ENCODE measurements around the gene RIMS4.

RIMS4 gene

GRCh38 chr20:44810391-44811149 lies at the start of gene RIMS4:
Gene RIMS4, minus strand, starts transcription at chr20:44810546. Its CDS starts 275 bp downstream, at chr20:44810271.
- no peak for DNase-seq

GRCh38 chr20:44858606-44859360 lies 48.4 kb upstream of the RIMS4 start:
- DNase-seq: no peak

- no peak for DNase-seq
Observed at GRCh38 chr20:44856856-44857448, 46.6 kb upstream of the RIMS4 start.

GRCh38 chr20:44856442-44856841 lies 46.1 kb upstream of the RIMS4 start:
- DNase-seq: no peak

- DNase-seq: no peak
Observed at GRCh38 chr20:44851545-44851944, 41.2 kb upstream of the RIMS4 start.

GRCh38 chr20:44850837-44851236 lies 40.5 kb upstream of the RIMS4 start:
- DNase-seq: no peak

- DNase-seq: no peak
Observed at GRCh38 chr20:44850272-44850671, 39.9 kb upstream of the RIMS4 start.

GRCh38 chr20:44849703-44850102 lies 39.4 kb upstream of the RIMS4 start:
- no peak for DNase-seq

- no peak for DNase-seq
Observed at GRCh38 chr20:44848254-44849015, 38.1 kb upstream of the RIMS4 start.

GRCh38 chr20:44843876-44844275 lies 33.5 kb upstream of the RIMS4 start:
- no peak for DNase-seq

GRCh38 chr20:44841955-44842354 lies 31.6 kb upstream of the RIMS4 start:
- no peak for DNase-seq

GRCh38 chr20:44840826-44841225 lies 30.5 kb upstream of the RIMS4 start:
- DNase-seq: no peak

- DNase-seq: no peak
Observed at GRCh38 chr20:44839481-44839880, 29.1 kb upstream of the RIMS4 start.

GRCh38 chr20:44838521-44838920 lies 28.2 kb upstream of the RIMS4 start:
- no peak for DNase-seq

GRCh38 chr20:44837946-44838345 lies 27.6 kb upstream of the RIMS4 start:
- no peak for DNase-seq

- no peak for DNase-seq
Observed at GRCh38 chr20:44836601-44837120, 26.3 kb upstream of the RIMS4 start.

GRCh38 chr20:44835661-44836221 lies 25.4 kb upstream of the RIMS4 start:
- DNase-seq: no peak

GRCh38 chr20:44835116-44835515 lies 24.8 kb upstream of the RIMS4 start:
- no peak for DNase-seq

- no peak for DNase-seq
Observed at GRCh38 chr20:44834693-44835092, 24.3 kb upstream of the RIMS4 start.

GRCh38 chr20:44833437-44833836 lies 23.1 kb upstream of the RIMS4 start:
- DNase-seq: no peak

GRCh38 chr20:44832724-44833123 lies 22.4 kb upstream of the RIMS4 start:
- no peak for DNase-seq

GRCh38 chr20:44830995-44831394 lies 20.6 kb upstream of the RIMS4 start:
- no peak for DNase-seq

- DNase-seq: no peak
Observed at GRCh38 chr20:44830523-44830922, 20.2 kb upstream of the RIMS4 start.
